Measurements from ENCODE around the gene ZNF423.

ZNF423 gene

GRCh38 chr16:49822649-49823370, 33.1 kb downstream of the ZNF423 start:
- no peak for DNase-seq

- peak; percentile 42 for DNase-seq
Observed at GRCh38 chr16:49821614-49822282, 34.2 kb downstream of the ZNF423 start.

- no peak for DNase-seq
Observed at GRCh38 chr16:49821156-49821555, 34.8 kb downstream of the ZNF423 start.

GRCh38 chr16:49817754-49818507, 38.0 kb downstream of the ZNF423 start:
- no peak for DNase-seq

GRCh38 chr16:49816875-49817274, 39.0 kb downstream of the ZNF423 start:
- DNase-seq, result no peak

- peak; percentile 77 for DNase-seq
Observed at GRCh38 chr16:49811644-49812334, 44.1 kb downstream of the ZNF423 start.

GRCh38 chr16:49810831-49811230, 45.1 kb downstream of the ZNF423 start:
- peak; percentile 75 for DNase-seq

GRCh38 chr16:49809561-49809960, 46.4 kb downstream of the ZNF423 start:
- DNase-seq, result no peak

- peak; percentile 50 for DNase-seq
Observed at GRCh38 chr16:49809062-49809461, 46.9 kb downstream of the ZNF423 start.

- DNase-seq, result no peak
Observed at GRCh38 chr16:49806446-49806845, 49.5 kb downstream of the ZNF423 start.

- no peak for DNase-seq
Observed at GRCh38 chr16:49801290-49801689, 54.6 kb downstream of the ZNF423 start.

- no peak for DNase-seq
Observed at GRCh38 chr16:49800876-49801275, 55.0 kb downstream of the ZNF423 start.

- DNase-seq, result no peak
Observed at GRCh38 chr16:49800441-49800840, 55.5 kb downstream of the ZNF423 start.

- DNase-seq, result no peak
Observed at GRCh38 chr16:49799172-49799571, 56.7 kb downstream of the ZNF423 start.

GRCh38 chr16:49795513-49795912, 60.4 kb downstream of the ZNF423 start:
- DNase-seq, result no peak

- DNase-seq, result no peak
Observed at GRCh38 chr16:49793244-49793643, 62.7 kb downstream of the ZNF423 start.

GRCh38 chr16:49789616-49790015, 66.3 kb downstream of the ZNF423 start:
- DNase-seq, result peak; percentile 66

GRCh38 chr16:49788986-49789385, 66.9 kb downstream of the ZNF423 start:
- peak; percentile 50 for DNase-seq

- no peak for DNase-seq
Observed at GRCh38 chr16:49788572-49788971, 67.3 kb downstream of the ZNF423 start.

- DNase-seq, result no peak
Observed at GRCh38 chr16:49786926-49787557, 68.9 kb downstream of the ZNF423 start.

GRCh38 chr16:49785970-49786369, 69.9 kb downstream of the ZNF423 start:
- no peak for DNase-seq

GRCh38 chr16:49782405-49782804, 73.5 kb downstream of the ZNF423 start:
- DNase-seq, result no peak

- DNase-seq, result no peak
Observed at GRCh38 chr16:49781401-49781800, 74.5 kb downstream of the ZNF423 start.
